ENCODE data around the gene FOXP1.
A peak's percentile ranks its signal among the peaks of the same experiment; 100 is the strongest.
"Not testable (repeated sequence)": the region's sequence is repeated elsewhere in the genome, so short reads cannot be mapped to it uniquely, and the experiment has no call there.

The FOXP1 gene

DNA sequence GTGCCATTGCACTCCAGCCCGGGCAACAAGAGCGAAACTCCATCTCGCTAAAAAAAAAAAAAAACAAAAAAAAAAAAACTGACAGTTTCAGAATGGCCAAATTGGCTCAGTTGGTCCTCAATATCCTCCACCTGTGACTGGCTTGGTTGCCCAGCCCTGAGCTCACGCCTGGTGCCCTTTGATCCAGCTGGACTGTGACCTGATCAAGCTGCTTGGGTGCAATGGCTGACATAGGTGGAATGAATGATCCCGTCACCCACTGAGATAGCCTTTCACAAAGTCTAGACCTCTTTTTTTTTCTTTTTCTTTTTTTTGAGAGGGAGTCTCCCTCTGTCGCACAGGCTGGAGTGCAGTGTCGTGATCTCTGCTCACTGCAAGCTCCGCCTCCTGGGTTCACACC lies 254.6 kb downstream of the FOXP1 start:
- TF ChIP-seq, protein P1, sequence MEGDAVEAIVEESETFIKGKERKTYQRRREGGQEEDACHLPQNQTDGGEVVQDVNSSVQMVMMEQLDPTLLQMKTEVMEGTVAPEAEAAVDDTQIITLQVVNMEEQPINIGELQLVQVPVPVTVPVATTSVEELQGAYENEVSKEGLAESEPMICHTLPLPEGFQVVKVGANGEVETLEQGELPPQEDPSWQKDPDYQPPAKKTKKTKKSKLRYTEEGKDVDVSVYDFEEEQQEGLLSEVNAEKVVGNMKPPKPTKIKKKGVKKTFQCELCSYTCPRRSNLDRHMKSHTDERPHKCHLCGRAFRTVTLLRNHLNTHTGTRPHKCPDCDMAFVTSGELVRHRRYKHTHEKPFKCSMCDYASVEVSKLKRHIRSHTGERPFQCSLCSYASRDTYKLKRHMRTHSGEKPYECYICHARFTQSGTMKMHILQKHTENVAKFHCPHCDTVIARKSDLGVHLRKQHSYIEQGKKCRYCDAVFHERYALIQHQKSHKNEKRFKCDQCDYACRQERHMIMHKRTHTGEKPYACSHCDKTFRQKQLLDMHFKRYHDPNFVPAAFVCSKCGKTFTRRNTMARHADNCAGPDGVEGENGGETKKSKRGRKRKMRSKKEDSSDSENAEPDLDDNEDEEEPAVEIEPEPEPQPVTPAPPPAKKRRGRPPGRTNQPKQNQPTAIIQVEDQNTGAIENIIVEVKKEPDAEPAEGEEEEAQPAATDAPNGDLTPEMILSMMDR (conservative IDR thresholded peaks at IDR 0.05), result no peak
- no peak overlapping the region for H3K27ac ChIP-seq

DNA sequence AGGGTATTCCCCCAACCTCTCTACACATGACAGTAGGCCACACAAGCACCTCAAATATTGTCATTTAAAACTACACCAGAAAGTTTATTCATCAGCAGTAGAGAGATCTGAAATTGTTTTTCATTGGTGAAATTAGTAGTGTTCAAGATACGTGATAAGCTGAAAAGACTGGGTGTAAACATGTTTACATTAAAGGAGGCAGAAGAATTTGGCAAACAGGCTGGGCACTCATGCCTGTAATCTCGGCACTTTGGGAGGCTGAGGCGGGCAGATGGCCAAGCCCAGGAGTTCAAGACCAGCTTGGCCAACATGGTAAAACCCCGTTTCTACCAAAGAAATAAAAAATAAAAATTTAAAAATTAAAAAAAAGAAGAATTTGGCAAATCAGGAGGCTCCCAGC lies 255.6 kb downstream of the FOXP1 start:
- H3K27ac ChIP-seq, result 0 out of 2 replicates have a peak overlapping the region, but pooled peaks have one; percentile 6
- TF ChIP-seq, protein P1 (conservative IDR thresholded peaks at IDR 0.05), result no peak

DNA sequence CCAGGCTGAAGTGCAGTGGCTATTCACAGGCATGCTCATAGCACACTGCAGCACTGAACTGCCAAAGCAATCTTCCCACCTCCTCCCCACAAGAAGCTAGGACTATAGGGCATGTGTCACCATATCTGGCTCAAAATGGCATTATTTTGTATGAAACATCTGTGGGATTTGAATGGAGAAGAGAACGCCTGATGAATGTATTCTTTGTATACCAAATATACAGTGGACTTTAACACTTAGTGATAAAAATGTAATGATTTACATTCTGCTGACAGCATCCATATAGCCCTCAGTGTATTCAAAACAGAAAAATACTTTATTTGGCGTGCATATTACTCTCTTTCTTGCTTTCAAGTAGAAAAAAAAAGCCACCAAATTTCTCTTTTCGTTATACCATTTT lies 257.8 kb downstream of the FOXP1 start:
- TF ChIP-seq, protein P1 (conservative IDR thresholded peaks at IDR 0.05), result no peak
- peak overlapping the region; percentile 66 for H3K27ac ChIP-seq

DNA sequence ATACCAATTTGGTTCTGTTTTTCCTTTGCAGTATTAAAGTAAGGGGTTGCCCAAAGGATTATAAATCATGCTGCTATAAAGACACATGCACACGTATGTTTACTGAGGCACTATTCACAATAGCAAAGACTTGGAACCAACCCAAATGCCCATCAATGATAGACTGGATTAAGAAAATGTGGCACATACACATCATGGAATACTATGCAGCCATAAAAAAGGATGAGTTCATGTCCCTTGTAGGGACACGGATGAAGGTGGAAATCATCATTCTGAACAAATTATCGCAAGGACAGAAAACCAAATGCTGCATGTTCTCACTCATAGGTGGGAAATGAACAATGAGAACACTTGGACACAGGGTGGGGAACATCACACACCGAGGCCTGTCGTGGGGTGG lies 259.3 kb downstream of the FOXP1 start:
- H3K27ac ChIP-seq, result not testable (repeated sequence)

DNA sequence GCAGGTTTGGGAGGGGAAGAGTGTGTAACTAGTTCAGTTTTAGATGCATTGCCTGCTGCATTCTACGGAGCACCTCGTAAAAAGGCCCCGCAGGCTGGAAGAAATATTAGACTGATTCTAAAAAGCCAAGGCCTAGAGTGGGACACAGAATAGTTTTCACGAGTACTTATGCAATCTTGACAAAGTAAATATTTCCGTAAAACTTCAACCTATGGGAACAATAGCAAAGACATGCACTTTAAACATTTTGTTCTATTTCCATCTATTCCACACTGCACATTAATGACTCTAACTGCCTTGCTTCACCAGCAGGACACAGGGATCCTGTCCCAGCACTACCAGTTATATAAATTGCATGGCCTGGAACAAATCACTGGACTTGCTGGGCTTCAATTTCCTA lies 260.0 kb downstream of the FOXP1 start:
- TF ChIP-seq, protein P1 (conservative IDR thresholded peaks at IDR 0.05), result no peak
- no peak overlapping the region for H3K27ac ChIP-seq

DNA sequence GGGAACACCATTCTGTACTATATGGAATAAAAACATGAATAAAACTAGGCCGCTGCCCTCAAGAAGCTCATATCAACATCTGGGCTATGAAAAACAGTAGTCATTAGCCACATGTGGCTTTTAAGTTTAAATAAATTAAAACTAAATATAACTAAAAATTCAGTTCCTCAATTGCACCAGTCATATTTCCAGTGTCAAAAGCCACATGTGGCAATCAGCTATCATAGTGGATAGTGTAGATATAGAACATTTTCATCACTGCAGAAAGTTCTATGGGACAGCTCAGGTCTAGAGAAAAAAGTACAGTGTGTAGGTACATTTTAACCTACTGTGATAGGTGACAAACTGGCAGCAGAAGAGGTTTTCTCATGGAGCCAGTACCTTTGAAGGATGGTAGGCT lies 261.4 kb downstream of the FOXP1 start:
- TF ChIP-seq, protein P1 (conservative IDR thresholded peaks at IDR 0.05), result no peak
- H3K27ac ChIP-seq, result no peak overlapping the region

DNA sequence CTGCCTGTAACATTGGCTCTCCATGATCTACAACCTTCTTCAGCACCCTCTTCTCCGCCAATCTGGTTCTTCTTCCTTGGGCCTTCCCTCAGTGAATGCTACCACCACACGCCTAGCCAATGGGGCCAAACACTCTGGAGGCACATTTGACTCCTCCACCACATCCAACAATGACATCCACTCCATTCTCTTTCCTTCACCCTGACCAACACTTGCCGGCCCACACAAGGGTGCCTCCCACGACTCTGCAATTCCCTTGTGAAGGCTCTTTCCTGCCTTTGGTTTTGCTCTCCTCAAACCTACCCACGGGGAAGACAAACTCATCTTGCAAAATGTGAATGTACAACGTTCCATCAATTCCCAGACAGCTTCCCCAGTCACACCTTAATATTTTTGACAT lies 263.8 kb downstream of the FOXP1 start:
- H3K27ac ChIP-seq, result no peak overlapping the region
- TF ChIP-seq, protein P1 (conservative IDR thresholded peaks at IDR 0.05), result no peak

DNA sequence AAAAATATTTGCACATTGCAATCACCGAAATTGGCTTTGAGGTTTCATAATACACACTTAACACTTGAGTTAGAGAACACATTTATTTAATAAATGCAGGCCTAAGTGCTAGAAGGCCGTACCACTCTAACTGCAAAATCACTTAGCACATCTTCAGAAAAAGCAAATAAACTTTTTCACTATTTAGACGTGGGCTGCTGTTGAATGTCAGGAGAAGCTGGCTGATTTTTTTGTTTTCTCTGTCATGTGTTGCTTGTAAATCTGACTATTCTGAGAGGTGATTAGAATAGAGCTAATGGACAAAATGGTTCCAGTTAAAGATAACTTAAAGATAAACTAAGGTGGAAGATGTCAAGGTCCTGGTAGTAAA lies 265.1 kb downstream of the FOXP1 start:
- peak overlapping the region; percentile 32 for H3K27ac ChIP-seq

More for the DNA sequence above, 265.1 kb downstream of the FOXP1 start:
- TF ChIP-seq, protein P1 (conservative IDR thresholded peaks at IDR 0.05), result no peak

Measured in VCaP (cell line).